Right atrium auricular region (tissue), 2 donors: ENCODE data around the gene PCTP. TPM values are rescaled to one million over a fixed set of nuclear protein-coding genes. Genes with fewer than 3 reads are reported as not detected.

Source experiments
- DNase-seq: peaks from one replicate; pipeline ENCODE4 v3.0.0-alpha.2; 2019; ENCODE audit warnings: low spot score
- H3K27ac ChIP-seq, 2 donors: fragments of 200-600 bp; sonication (generic); 1 replicate in 1 of 2; 2 replicates in 1 of 2; pipeline ENCODE4 v1.5.1; 2016 to 2019
- H3K27me3 ChIP-seq, 2 donors: fragments of 200-600 bp; sonication (generic); one replicate each; pipeline versions ENCODE4 v1.5.1 to v1.6.0; 2017 to 2019
- H3K36me3 ChIP-seq: fragments of 200-600 bp; sonication (generic); one replicate; pipeline ENCODE4 v1.5.1; 2016
- H3K4me1 ChIP-seq, 2 donors: fragments of 200-600 bp; sonication (generic); one replicate each; pipeline versions ENCODE4 v1.5.1 to v1.6.0; 2017 to 2019
- H3K4me3 ChIP-seq, 2 donors: fragments of 200-600 bp; sonication (generic); 1 replicate in 1 of 2; 2 replicates in 1 of 2; pipeline ENCODE4 v1.5.1; 2017 to 2019; ENCODE audit warnings: mild to moderate bottlenecking in 1 of 2, moderate library complexity in 1 of 2
- H3K9me3 ChIP-seq, 2 donors: fragments of 200-600 bp; sonication (generic); one replicate each; pipeline ENCODE4 v1.5.1; 2019
- CTCF ChIP-seq, 2 donors: fragments of 200-600 bp; sonication (generic); IDR thresholded peaks; one replicate each; pipeline ENCODE4 v1.5.1; 2019; ENCODE audit warnings: antibody characterized with exemption in 2 of 2
- total RNA-seq, 2 donors: library from RNA; depleted of rRNA; stranded (reverse); fragments of >200 nt; gene quantifications; one replicate each; pipeline ENCODE4 v1.1.0, GENCODE V29; 2016

Gene PCTP
- total RNA-seq, 2 donors from 2014 or later: 15.1 to 27.0 TPM

GRCh38 chr17:55717432-55717831 lies 33.4 kb upstream of the PCTP start:
- peaks cover 14% of the 10 kb centered on the region for H3K36me3 ChIP-seq
- no peaks in the 10 kb centered on the region for H3K9me3 ChIP-seq
- peaks cover 0 to 2% of the 10 kb centered on the region in 2 donors for H3K4me1 ChIP-seq
- no peaks in the 10 kb centered on the region for H3K27me3 ChIP-seq
- no peak for TF ChIP-seq CTCF (IDR thresholded peaks at IDR 0.05)
- H3K4me3 ChIP-seq: no peak overlapping the region
- DNase-seq: no peak
- no peak overlapping the region for H3K27ac ChIP-seq

GRCh38 chr17:55717898-55718735 lies 32.7 kb upstream of the PCTP start:
- peak; percentile 59 to 84 for TF ChIP-seq CTCF (IDR thresholded peaks at IDR 0.05)
- Histone ChIP-seq H3K27ac (no peak overlapping the region), H3K4me1 (peaks cover 0 to 7% of the 10 kb centered on the region in 2 donors), H3K9me3 (no peaks in the 10 kb centered on the region), H3K36me3 (peaks cover 14% of the 10 kb centered on the region), H3K4me3 (no peak overlapping the region), H3K27me3 (no peaks in the 10 kb centered on the region)
- DNase-seq: peak; percentile 94

- DNase-seq: no peak
- Histone ChIP-seq H3K36me3 (peaks cover 14% of the 10 kb centered on the region), H3K4me1 (peaks cover 0 to 35% of the 10 kb centered on the region in 2 donors), H3K4me3 (peak overlapping the region; percentile 7 to 17), H3K27me3 (no peaks in the 10 kb centered on the region), H3K27ac (peak overlapping the region in 1 of 2 donors; percentile 1), H3K9me3 (no peaks in the 10 kb centered on the region)
- no peak for TF ChIP-seq CTCF (IDR thresholded peaks at IDR 0.05)
These were observed 29.7 kb upstream of the PCTP start for GRCh38 chr17:55720919-55721836.

GRCh38 chr17:55722016-55722736 lies 28.7 kb upstream of the PCTP start:
- Histone ChIP-seq H3K4me1 (peaks cover 0 to 45% of the 10 kb centered on the region in 2 donors), H3K27me3 (no peaks in the 10 kb centered on the region), H3K36me3 (peaks cover 14% of the 10 kb centered on the region), H3K9me3 (no peaks in the 10 kb centered on the region), H3K4me3 (peak overlapping the region; percentile 35 to 39), H3K27ac (peak overlapping the region; percentile 67 to 93)
- DNase-seq: no peak
- TF ChIP-seq CTCF (IDR thresholded peaks at IDR 0.05): no peak

DNA sequence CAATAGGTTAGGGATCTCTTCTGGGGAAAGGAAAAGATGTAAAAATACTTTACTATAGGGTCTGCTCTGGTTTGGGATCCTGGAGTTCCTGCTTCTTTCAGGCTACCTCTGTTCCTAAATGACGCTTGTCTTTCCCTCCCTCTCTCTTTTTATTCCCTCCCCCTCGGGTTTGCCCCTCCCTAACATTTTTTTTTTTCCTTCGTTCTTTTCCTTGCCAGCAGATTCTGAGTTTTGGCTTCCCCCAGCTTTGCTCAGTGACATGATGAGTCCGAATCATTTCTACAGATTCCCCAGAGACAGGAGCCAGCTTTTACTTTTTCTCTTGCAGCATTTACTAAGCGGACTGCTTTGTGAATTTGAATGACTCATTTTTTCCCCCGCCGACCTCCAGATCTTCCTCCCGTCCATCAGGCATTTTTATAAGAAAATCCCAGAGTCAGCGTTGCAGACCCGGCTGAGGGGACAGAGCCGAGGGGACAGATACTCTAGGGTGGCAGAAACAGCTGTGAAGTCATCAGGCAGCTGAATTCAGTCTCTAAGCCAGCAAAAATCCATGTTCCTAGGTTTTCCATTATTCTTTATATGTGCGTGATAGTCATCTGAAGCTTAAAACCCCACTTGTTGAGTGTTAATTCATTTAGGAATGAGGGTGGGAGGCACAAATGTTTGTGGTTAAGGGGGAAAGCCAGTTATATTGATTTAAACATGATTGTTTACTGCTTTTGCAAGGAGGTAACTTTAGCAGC lies 27.9 kb upstream of the PCTP start, which contains the start of gene TMEM100:
TSS of gene TMEM100 (minus strand) at position 123 of the 746 bp plus-strand sequence. CDS start 1,794 bp downstream, outside the sequence.
- TF ChIP-seq CTCF (IDR thresholded peaks at IDR 0.05): no peak
- H3K4me1 ChIP-seq: peaks cover 0 to 53% of the 10 kb centered on the region in 2 donors
- H3K4me3 ChIP-seq: peak within 1 kb of the TSS; percentile 35 to 39
- DNase-seq: peak; percentile 74
- H3K27ac ChIP-seq: peak within 1 kb of the TSS; percentile 67 to 93
- H3K36me3 ChIP-seq: peaks cover 14% of the 10 kb centered on the region
- no peaks in the 10 kb centered on the region for H3K27me3 ChIP-seq
- H3K9me3 ChIP-seq: no peaks in the 10 kb centered on the region
